Ascending aorta (tissue), 2 donors: ENCODE results near the gene NOP16. TPM values are rescaled to one million over a fixed set of nuclear protein-coding genes. Genes with fewer than 3 reads are reported as not detected.
A peak's percentile ranks its signal among the peaks of the same experiment; 100 is the strongest.

Experiments used
- DNase-seq, 2 donors: peaks; one replicate each; pipeline ENCODE4 v3.0.0-alpha.2; 2019; ENCODE audit warnings: low spot score in 2 of 2
- H3K27ac ChIP-seq, 2 donors: fragments of 200-600 bp; sonication (generic); one replicate each; pipeline ENCODE4 v1.5.1; 2016 to 2017; ENCODE audit warnings: mild to moderate bottlenecking in 1 of 2
- H3K27me3 ChIP-seq: fragments of 200-600 bp; sonication (generic); one replicate; pipeline ENCODE4 v1.5.1; 2017
- H3K36me3 ChIP-seq, 2 donors: fragments of 200-600 bp; sonication (generic); one replicate each; pipeline ENCODE4 v1.5.1; 2016
- H3K4me1 ChIP-seq, 2 donors: fragments of 200-600 bp; sonication (generic); one replicate each; pipeline ENCODE4 v1.5.1; 2016 to 2017; ENCODE audit warnings: mild to moderate bottlenecking in 1 of 2
- H3K4me3 ChIP-seq, 2 donors: fragments of 200-600 bp; sonication (generic); one replicate each; pipeline ENCODE4 v1.5.1; 2016 to 2017; ENCODE audit warnings: mild to moderate bottlenecking in 1 of 2
- H3K9me3 ChIP-seq, 2 donors: fragments of 200-600 bp; sonication (generic); one replicate each; pipeline ENCODE4 v1.5.1; 2016
- intact Hi-C: fragments of 100-400 bp; cut with DNase I; formaldehyde crosslinking; loops from one replicate; pipeline ENCODE4 v1.15.1; 2023
- total RNA-seq: library from RNA; depleted of rRNA; stranded (reverse); fragments of >200 nt; gene quantifications from one replicate; pipeline ENCODE4 v1.1.0, GENCODE V29; 2016
- TF ChIP-seq, protein P1 (sequence below), 3 experiments: fragments of 200-600 bp in 2 of 3; fragments of 450-650 bp in 1 of 3; sonication (generic) in 2 of 3; IDR thresholded peaks; one replicate each; pipeline ENCODE4 v1.5.1; 2016 to 2019; ENCODE audit warnings: antibody characterized with exemption in 3 of 3, mild to moderate bottlenecking in 1 of 3, moderate library complexity in 1 of 3

NOP16 gene
- total RNA-seq, 1 donor from 2014 or later, result not detected

DNA sequence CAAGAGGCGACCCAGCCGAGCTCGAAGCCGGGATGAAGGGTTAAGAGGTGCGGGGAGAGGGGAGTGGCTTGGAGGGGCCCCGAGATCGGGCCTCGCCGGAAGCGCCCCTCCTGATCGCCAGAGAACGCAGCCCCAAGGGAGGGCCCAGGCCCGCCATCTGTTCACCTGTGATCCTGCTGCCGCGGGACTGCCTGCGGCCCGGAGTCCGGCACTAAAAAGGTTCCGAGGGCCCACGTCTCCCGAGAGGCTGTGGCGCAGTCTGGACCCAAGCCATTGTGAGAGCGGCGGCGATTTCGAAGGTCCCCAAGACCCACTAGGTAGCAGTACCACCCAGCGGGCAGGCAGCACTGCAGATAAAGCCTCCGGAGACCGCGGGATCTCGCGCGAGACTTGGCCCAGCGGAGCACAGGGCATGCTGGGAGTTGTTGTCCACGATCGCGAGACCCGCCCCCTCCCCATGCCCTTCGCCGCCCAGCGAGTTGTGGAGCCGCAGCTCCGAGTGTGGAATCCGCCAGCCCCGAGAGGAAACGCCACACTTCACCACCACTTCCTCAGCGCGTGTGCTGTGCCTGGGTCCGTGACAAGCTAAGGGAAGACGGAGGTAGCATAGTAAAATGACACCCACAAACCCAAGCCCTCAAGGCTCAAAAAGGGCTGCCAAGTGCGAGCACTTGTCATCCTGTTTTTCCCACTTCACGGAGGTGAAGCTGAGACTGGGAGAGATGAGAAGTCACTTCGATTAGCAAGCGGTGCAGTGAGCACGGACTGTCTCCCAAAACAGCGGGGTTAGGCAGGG lies 26.8 kb downstream of the NOP16 start, which contains the start of gene KIAA1191:
KIAA1191 (minus strand) TSS at position 328 of the 796 bp plus-strand sequence. CDS start 2,256 bp downstream, outside the sequence.
- peaks cover 0 to 24% of the 10 kb centered on the region in 2 donors for H3K36me3 ChIP-seq
- peak within 1 kb of the TSS; percentile 70 to 78 for H3K27ac ChIP-seq
- H3K4me1 ChIP-seq, result peaks cover 0 to 16% of the 10 kb centered on the region in 2 donors
- TF ChIP-seq, protein P1, sequence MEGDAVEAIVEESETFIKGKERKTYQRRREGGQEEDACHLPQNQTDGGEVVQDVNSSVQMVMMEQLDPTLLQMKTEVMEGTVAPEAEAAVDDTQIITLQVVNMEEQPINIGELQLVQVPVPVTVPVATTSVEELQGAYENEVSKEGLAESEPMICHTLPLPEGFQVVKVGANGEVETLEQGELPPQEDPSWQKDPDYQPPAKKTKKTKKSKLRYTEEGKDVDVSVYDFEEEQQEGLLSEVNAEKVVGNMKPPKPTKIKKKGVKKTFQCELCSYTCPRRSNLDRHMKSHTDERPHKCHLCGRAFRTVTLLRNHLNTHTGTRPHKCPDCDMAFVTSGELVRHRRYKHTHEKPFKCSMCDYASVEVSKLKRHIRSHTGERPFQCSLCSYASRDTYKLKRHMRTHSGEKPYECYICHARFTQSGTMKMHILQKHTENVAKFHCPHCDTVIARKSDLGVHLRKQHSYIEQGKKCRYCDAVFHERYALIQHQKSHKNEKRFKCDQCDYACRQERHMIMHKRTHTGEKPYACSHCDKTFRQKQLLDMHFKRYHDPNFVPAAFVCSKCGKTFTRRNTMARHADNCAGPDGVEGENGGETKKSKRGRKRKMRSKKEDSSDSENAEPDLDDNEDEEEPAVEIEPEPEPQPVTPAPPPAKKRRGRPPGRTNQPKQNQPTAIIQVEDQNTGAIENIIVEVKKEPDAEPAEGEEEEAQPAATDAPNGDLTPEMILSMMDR (IDR thresholded peaks at IDR 0.05), result peak in 1 of 3 experiments; percentile 29
- peak; percentile 83 to 97 for DNase-seq
- H3K9me3 ChIP-seq, result no peaks in the 10 kb centered on the region
- peak within 1 kb of the TSS; percentile 97 to 99 for H3K4me3 ChIP-seq
- H3K27me3 ChIP-seq, result no peaks in the 10 kb centered on the region
- intact Hi-C loops, result loop anchor here (1.0 to 5.0 kb wide), 4 partner anchors 27 to 181 kb away; partner anchors contain the start of genes CLTB, FAF2, HIGD2A and NOP16

DNA sequence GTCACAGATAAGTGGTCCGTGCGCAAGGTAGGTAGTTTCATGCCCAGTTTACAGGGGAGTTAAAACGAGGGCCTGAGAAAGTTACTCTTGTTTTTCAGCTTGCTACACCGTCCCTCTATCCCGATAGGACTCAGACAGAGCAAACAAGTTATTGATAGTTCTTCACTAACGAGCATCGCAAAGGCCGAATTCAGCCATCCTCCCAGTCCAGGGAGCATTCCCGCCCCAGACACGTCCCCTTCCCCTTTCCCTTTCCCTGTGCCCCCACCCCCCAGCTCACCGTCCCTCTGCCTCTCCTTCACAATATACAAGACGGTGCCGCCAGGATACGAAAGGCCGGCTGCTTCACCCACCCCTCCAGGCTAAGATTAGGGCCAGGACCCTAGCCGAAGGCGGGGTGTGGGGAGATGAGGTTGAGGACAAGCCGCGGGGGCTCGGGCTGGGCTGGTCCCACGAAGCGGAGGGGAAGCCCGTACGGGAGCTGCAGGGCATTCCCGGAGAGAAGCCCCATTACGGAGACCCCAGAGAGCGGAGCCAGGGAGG lies 27.4 kb downstream of the NOP16 start:
- Histone ChIP-seq H3K36me3 (peaks cover 2 to 24% of the 10 kb centered on the region in 2 donors), H3K9me3 (no peaks in the 10 kb centered on the region), H3K4me3 (peak overlapping the region; percentile 97 to 99), H3K27me3 (no peaks in the 10 kb centered on the region), H3K4me1 (peaks cover 0 to 14% of the 10 kb centered on the region in 2 donors), H3K27ac (peak overlapping the region; percentile 70 to 78)
- peak in 1 of 2 donors; percentile 66 for DNase-seq
- TF ChIP-seq, protein P1 (IDR thresholded peaks at IDR 0.05), result no peak
- intact Hi-C loops, result loop anchor here (1.0 to 5.0 kb wide), 4 partner anchors 27 to 181 kb away; partner anchors contain the start of genes CLTB, FAF2, HIGD2A and NOP16

DNA sequence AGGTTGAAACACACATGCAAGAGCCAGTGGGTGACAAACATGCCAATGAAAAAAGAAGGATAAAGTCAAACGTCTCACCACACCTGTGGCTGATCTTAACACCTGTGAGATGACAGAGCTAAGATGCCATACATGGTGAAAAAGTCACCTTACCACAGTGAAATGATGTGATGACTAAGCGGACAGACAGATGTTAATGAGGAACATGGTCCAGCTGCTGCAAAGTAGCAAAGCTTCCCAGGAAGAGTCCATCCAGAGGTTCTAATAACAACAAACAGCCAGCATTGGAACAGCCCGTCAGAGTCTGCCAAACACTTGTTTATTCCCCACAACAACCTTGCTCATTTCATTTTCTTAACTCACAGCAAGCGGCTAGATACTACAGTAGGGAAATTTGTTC lies 28.7 kb downstream of the NOP16 start:
- no peak overlapping the region for H3K4me3 ChIP-seq

DNA sequence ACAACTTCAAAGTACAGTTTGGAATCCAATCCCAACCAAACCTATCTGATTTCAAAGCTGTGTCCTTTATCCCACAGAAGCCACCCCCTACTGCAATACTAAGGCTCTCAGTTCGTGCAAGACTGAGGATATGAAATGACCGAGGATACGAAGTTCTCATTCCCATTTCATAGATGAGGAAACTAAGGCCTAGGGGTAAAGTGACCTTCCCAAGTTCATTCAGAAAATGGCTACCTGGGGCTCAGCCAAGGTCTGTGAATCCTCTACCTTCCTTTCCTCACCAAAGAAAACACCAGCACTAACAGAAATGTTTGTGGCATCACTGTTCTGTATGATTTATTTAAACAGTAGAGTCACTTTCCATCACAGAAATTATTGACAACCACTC lies 32.2 kb downstream of the NOP16 start:
- intact Hi-C loops, result no loop called here
- peaks cover 33 to 69% of the 10 kb centered on the region in 2 donors for H3K36me3 ChIP-seq
- peaks cover 0 to 8% of the 10 kb centered on the region in 2 donors for H3K4me1 ChIP-seq
- H3K4me3 ChIP-seq, result no peak overlapping the region
- DNase-seq, result no peak
- H3K27ac ChIP-seq, result no peak overlapping the region
- TF ChIP-seq, protein P1 (IDR thresholded peaks at IDR 0.05), result no peak
- H3K27me3 ChIP-seq, result no peaks in the 10 kb centered on the region
- no peaks in the 10 kb centered on the region for H3K9me3 ChIP-seq

More for the DNA sequence above, 28.7 kb downstream of the NOP16 start:
- Histone ChIP-seq H3K36me3 (peaks cover 9 to 36% of the 10 kb centered on the region in 2 donors), H3K27me3 (no peaks in the 10 kb centered on the region), H3K27ac (no peak overlapping the region), H3K4me1 (peaks cover 0 to 9% of the 10 kb centered on the region in 2 donors), H3K9me3 (no peaks in the 10 kb centered on the region)
- DNase-seq, result no peak
- intact Hi-C loops, result loop anchor here (5.0 kb wide), 2 partner anchors 58 to 183 kb away; partner anchors contain the start of gene CLTB
- TF ChIP-seq, protein P1 (IDR thresholded peaks at IDR 0.05), result no peak

DNA sequence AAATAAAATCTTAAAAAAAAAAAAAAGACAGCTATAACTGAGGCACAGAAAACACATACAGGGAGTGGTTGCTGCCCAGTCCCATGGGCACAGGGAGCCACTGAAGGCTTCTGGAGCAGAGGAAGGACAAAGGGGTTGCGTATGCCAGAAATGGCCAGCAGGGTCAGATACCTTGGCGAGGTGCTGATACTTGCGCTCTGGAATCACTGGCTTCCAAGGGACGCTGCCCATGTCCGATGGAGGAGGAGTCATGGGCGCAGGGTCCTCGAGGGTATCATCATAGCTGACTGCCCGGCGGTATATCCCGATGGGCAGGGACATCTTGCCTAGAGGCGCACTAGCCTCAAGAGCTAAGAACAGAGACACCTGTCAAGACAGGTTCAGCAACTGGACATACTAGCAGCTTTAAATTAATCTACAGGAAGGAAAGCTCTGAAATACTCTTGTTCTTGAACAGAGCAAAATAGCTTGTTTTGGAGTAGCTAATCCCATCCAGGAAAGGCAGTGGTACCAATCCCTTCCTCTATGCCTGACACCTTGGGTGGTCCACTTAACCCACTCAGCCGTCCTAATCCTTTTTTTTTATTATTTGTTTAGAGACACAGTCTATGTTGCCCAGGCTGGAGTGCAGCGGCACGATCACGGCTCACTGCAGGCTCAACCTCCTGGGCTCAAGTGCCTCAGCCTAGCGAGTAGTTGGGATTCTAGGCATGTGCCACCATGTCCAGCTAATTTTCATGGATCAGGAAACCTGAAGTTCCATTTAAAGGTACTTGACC lies 32.8 kb downstream of the NOP16 start:
- H3K27me3 ChIP-seq, result no peaks in the 10 kb centered on the region
- TF ChIP-seq, protein P1 (IDR thresholded peaks at IDR 0.05), result no peak
- DNase-seq, result no peak
- H3K4me1 ChIP-seq, result peaks cover 0 to 7% of the 10 kb centered on the region in 2 donors
- H3K9me3 ChIP-seq, result no peaks in the 10 kb centered on the region
- intact Hi-C loops, result no loop called here
- H3K4me3 ChIP-seq, result no peak overlapping the region
- peaks cover 36 to 75% of the 10 kb centered on the region in 2 donors for H3K36me3 ChIP-seq
- H3K27ac ChIP-seq, result no peak overlapping the region
